Hematopoietic multipotent progenitor cell treated with erythropoietin and hydrocortisone succinate and interleukin-3 and kit ligand, for 4 days (in vitro differentiated cells): ENCODE data around the gene COQ7.
A peak's percentile ranks its signal among the peaks of the same experiment; 100 is the strongest.

Source experiments
- DNase-seq: peaks from one replicate; pipeline ENCODE4 v3.0.0-alpha.2; 2015

The COQ7 gene

GRCh38 chr16:19113577-19114358 is 46.4 kb downstream of the COQ7 start, which contains the start of gene ITPRIPL2:
TSS of gene ITPRIPL2 (plus strand) at chr16:19113964. CDS start at chr16:19114462, 498 bp downstream.
- DNase-seq = peak; percentile 71

GRCh38 chr16:19114359-19115147 is 47.1 kb downstream of the COQ7 start:
- DNase-seq = peak; percentile 41

GRCh38 chr16:19115148-19116021 is 48.0 kb downstream of the COQ7 start:
- DNase-seq = no peak

- DNase-seq = peak; percentile 43
Observed at GRCh38 chr16:19116711-19117449, 49.5 kb downstream of the COQ7 start.

GRCh38 chr16:19118938-19119431 is 51.6 kb downstream of the COQ7 start:
- DNase-seq = peak; percentile 67

- peak; percentile 59 for DNase-seq
Observed at GRCh38 chr16:19119564-19119963, 52.1 kb downstream of the COQ7 start.

- DNase-seq = no peak
Observed at GRCh38 chr16:19123535-19124178, 56.2 kb downstream of the COQ7 start.

- no peak for DNase-seq
Observed at GRCh38 chr16:19126300-19126699, 58.9 kb downstream of the COQ7 start.

GRCh38 chr16:19127205-19127604 is 59.8 kb downstream of the COQ7 start:
- no peak for DNase-seq

- DNase-seq = no peak
Observed at GRCh38 chr16:19127674-19128131, 60.3 kb downstream of the COQ7 start.

- DNase-seq = no peak
Observed at GRCh38 chr16:19128454-19129200, 61.2 kb downstream of the COQ7 start.
